Cardiac fibroblast (primary cell): ENCODE data around the gene HECW1.

Source experiments
- DNase-seq, 2 donors: peaks; one replicate each; pipeline versions ENCODE4 v3.0.0 to v3.0.0-alpha.2; 2010; ENCODE audit warnings: low read depth in 2 of 2
- H3K4me3 ChIP-seq, 2 donors: replicated peaks in 1 of 2; 1 replicate in 1 of 2; 2 replicates in 1 of 2; pipeline ENCODE4 v1.5.1; 2011; ENCODE audit warnings: low read depth in 2 of 2, low read length in 2 of 2, mild to moderate bottlenecking in 2 of 2, moderate library complexity in 1 of 2
- CTCF ChIP-seq: IDR thresholded peaks from one replicate; pipeline ENCODE4 v1.5.1; 2011; ENCODE audit warnings: low read depth, mild to moderate bottlenecking, low read length, inconsistent platforms

HECW1 gene

DNA sequence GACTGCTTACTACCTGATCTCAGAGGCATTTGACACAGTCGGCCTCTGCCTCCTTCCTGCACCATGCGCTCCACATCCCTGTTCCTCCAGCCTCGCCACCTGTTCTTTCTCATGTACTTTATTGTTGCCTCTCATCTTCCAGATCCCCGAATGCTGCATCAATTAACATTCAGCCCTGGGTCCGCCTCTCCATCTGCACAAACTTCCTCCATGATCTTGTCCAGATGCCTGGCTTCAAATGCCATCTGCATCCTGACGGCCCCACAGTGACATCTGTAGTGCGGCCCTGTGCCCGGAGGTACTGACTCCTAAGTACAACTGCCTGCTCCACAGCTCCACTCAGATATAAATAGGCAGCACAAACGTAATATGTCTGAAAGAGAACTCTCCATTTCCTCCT, 419.3 kb downstream of the HECW1 start:
- no peak for TF ChIP-seq CTCF
- no peak for DNase-seq
- no peak overlapping the region for H3K4me3 ChIP-seq

- H3K4me3 ChIP-seq, result no peak overlapping the region
- no peak for TF ChIP-seq CTCF
- DNase-seq, result peak in 1 of 2 donors; percentile 31
Measured at GRCh38 chr7:43533801-43534479, 421.5 kb downstream of the HECW1 start.

- no peak for TF ChIP-seq CTCF
- H3K4me3 ChIP-seq, result no peak overlapping the region
- peak; percentile 51 to 77 for DNase-seq
Measured at GRCh38 chr7:43535031-43535451, 422.6 kb downstream of the HECW1 start.

DNA sequence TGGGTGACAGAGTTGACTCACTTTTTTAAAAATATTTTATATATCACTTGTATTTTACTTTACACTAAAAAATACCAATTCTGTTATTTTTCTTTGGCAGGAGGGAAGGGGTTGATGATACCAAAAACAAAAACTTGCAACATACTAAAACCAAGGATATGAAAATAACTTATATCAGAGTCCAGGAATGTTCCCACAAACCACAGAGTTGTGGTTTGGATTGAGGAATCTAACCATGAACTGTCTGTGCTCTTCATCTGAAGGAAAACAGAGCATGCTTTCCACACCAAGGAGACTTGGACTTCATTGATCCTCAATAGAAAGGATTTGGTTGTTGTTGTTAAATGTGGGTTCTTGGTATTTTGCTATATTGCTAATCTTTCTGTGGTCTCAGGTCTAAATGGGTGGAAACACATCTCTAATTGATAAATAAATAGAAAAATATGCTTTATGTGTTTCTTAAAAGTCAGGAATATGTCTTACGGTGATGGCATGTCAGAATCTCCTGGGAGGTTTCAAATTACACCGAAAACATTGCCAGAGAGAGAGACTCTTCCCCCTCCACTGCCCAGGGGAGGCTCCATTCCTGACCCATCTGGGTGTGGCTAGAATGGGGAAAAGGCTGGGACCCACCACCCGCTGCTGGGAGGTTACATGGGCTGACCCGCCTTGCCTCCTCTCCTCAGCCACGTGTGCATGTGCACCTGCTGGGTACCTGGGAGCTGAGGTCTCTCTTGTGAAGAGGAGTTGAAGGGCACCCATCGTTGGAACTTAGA, 423.6 kb downstream of the HECW1 start:
- H3K4me3 ChIP-seq, result no peak overlapping the region
- TF ChIP-seq CTCF, result no peak
- DNase-seq, result peak; percentile 90 to 96

GRCh38 chr7:43536773-43537172, 424.3 kb downstream of the HECW1 start:
- DNase-seq, result no peak
- TF ChIP-seq CTCF, result no peak

DNA sequence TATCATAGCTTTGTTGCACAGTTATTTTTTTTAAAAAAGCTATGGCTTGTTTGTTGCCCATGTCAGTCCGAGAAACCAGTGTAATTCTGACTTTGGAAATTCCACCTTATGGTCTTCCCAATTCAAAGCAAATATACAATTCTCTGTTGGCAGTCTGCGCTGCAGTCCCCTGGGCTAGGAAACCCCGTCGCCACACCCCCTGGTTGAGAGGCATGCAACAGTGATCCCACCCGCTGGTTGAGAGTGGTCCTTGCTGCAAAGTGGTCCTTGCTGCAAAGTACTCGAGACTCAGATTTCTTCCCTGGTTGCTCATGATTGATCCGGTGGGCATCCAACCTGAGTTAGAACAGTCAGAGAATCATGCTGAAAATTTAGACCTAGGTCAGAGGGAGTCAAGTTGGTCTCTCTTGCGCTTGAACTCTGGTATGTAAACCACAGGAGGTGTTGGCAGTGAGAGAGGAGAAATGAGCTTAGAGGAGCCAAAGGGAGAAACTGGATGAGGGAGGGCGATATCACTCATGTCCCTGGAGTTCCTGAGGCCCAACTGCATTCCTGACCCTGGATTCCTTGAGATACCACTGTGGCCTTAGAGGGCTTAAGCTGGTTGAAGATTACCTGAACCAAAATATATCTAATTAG, 425.4 kb downstream of the HECW1 start:
- TF ChIP-seq CTCF, result no peak
- peak; percentile 27 to 49 for DNase-seq
- no peak overlapping the region for H3K4me3 ChIP-seq

More at GRCh38 chr7:43536773-43537172, 424.3 kb downstream of the HECW1 start:
- no peak overlapping the region for H3K4me3 ChIP-seq
